Mesothelial cell of epicardium (in vitro differentiated cells): Measurements from ENCODE around the gene EFCAB6. TPM values are rescaled to one million over a fixed set of nuclear protein-coding genes. Genes with fewer than 3 reads are reported as not detected.

ENCODE experiments used
- DNase-seq, 2 experiments: peaks; one replicate each; pipeline ENCODE4 v3.0.0; 2021; ENCODE audit warnings: low spot score in 2 of 2; ENCODE audit not compliant: unreplicated experiment in 2 of 2
- H3K27ac Mint-ChIP-seq: 2 replicates; pipeline ENCODE4 v1.8.0; 2021; ENCODE audit warnings: mixed read lengths
- H3K27me3 Mint-ChIP-seq: 2 replicates; pipeline ENCODE4 v1.8.0; 2021; ENCODE audit warnings: low read depth, mixed read lengths
- H3K36me3 Mint-ChIP-seq: 2 replicates; pipeline ENCODE4 v1.8.0; 2021; ENCODE audit warnings: mixed read lengths
- H3K4me1 Mint-ChIP-seq: 2 replicates; pipeline ENCODE4 v1.8.0; 2021; ENCODE audit warnings: mixed read lengths
- H3K4me3 Mint-ChIP-seq: 2 replicates; pipeline ENCODE4 v1.8.0; 2021; ENCODE audit warnings: mild to moderate bottlenecking, moderate library complexity, mixed read lengths
- H3K9me3 Mint-ChIP-seq: 2 replicates; pipeline ENCODE4 v1.8.0; 2021; ENCODE audit warnings: mixed read lengths
- CTCF ChIP-seq: fragments of 200-600 bp; sonication (generic); IDR thresholded peaks from one replicate; pipeline ENCODE4 v1.5.0; 2021; ENCODE audit warnings: antibody characterized with exemption; ENCODE audit not compliant: unreplicated experiment
- total RNA-seq: library from RNA; stranded (reverse); gene quantifications from 3 replicates; pipeline ENCODE4 v1.2.1, GENCODE V29; 2021

Gene EFCAB6
- total RNA-seq, 1 donor from 2014 or later, result 2.6 TPM

- TF ChIP-seq CTCF, result no peak
- Mint-ChIP-seq H3K27ac (no peak overlapping the region), H3K27me3 (peaks cover 2% of the 10 kb centered on the region), H3K4me3 (no peak overlapping the region), H3K9me3 (peaks cover 24% of the 10 kb centered on the region), H3K4me1 (no peaks in the 10 kb centered on the region), H3K36me3 (no peaks in the 10 kb centered on the region)
- DNase-seq, result peak in 1 of 2 experiments; percentile 33
Measured at GRCh38 chr22:43555561-43556515, 256.3 kb downstream of the EFCAB6 start.

- peak in 1 of 2 experiments; percentile 29 for DNase-seq
- peaks cover 9% of the 10 kb centered on the region for H3K27me3 Mint-ChIP-seq
- no peaks in the 10 kb centered on the region for H3K4me1 Mint-ChIP-seq
- H3K27ac Mint-ChIP-seq, result no peak overlapping the region
- no peaks in the 10 kb centered on the region for H3K36me3 Mint-ChIP-seq
- H3K4me3 Mint-ChIP-seq, result no peak overlapping the region
- TF ChIP-seq CTCF, result no peak
- H3K9me3 Mint-ChIP-seq, result peaks cover 24% of the 10 kb centered on the region
Measured at GRCh38 chr22:43554694-43555365, 257.3 kb downstream of the EFCAB6 start.

GRCh38 chr22:43554259-43554636 lies 257.9 kb downstream of the EFCAB6 start:
- no peak overlapping the region for H3K27ac Mint-ChIP-seq
- H3K4me3 Mint-ChIP-seq, result no peak overlapping the region
- peaks cover 24% of the 10 kb centered on the region for H3K9me3 Mint-ChIP-seq
- no peaks in the 10 kb centered on the region for H3K36me3 Mint-ChIP-seq
- H3K27me3 Mint-ChIP-seq, result peaks cover 13% of the 10 kb centered on the region
- H3K4me1 Mint-ChIP-seq, result no peaks in the 10 kb centered on the region
- TF ChIP-seq CTCF, result no peak
- peak in 1 of 2 experiments; percentile 5 for DNase-seq

GRCh38 chr22:43553451-43554258 lies 258.4 kb downstream of the EFCAB6 start:
- Mint-ChIP-seq H3K27me3 (peaks cover 13% of the 10 kb centered on the region), H3K27ac (no peak overlapping the region), H3K4me1 (no peaks in the 10 kb centered on the region), H3K36me3 (no peaks in the 10 kb centered on the region), H3K4me3 (no peak overlapping the region), H3K9me3 (peaks cover 18% of the 10 kb centered on the region)
- TF ChIP-seq CTCF, result no peak
- DNase-seq, result peak in 1 of 2 experiments; percentile 22

GRCh38 chr22:43550672-43551071 lies 261.4 kb downstream of the EFCAB6 start:
- Mint-ChIP-seq H3K4me1 (no peaks in the 10 kb centered on the region), H3K9me3 (peaks cover 15% of the 10 kb centered on the region), H3K27ac (no peak overlapping the region), H3K27me3 (peaks cover 13% of the 10 kb centered on the region), H3K4me3 (no peak overlapping the region), H3K36me3 (no peaks in the 10 kb centered on the region)
- DNase-seq, result peak in 1 of 2 experiments; percentile 6
- no peak for TF ChIP-seq CTCF
